ENCODE measurements around the gene MMP13.

MMP13 gene

DNA sequence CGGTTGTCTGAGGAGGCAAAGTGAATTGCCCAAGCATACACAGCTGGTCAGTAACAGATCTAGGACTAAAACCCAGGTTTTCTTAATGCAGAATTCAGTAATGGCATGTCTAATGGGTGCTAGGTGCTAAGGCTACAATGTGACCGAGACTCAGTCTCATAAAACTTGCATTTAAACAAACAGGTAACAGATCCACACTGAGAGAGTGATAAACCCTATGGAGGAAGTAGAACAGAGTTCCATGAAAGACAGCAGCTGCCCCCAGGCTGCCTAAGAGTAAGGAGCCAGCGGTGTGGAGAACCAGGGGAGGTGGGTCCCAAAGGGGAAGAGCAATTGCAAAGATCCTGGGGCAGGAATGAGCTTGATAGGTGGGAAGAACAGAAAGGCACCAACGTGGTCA, 27.3 kb downstream of the MMP13 start:
- H3K4me3 ChIP-seq (ENCODE audit: low read depth, low read length) = no peak overlapping the region
- H3K9me3 ChIP-seq (ENCODE audit: severe bottlenecking) = no peaks in the 10 kb centered on the region
- H3K36me3 ChIP-seq = no peaks in the 10 kb centered on the region
- no peak for TF ChIP-seq CTCF (IDR thresholded peaks at IDR 0.05; ENCODE audit: low read depth, low read length)
- H3K27me3 ChIP-seq (ENCODE audit: insufficient read depth, low read depth, severe bottlenecking) = no peaks in the 10 kb centered on the region
- H3K27ac ChIP-seq = no peak overlapping the region
- no peak for DNase-seq

- H3K9me3 ChIP-seq (ENCODE audit: severe bottlenecking) = no peaks in the 10 kb centered on the region
- DNase-seq = no peak
- no peak for TF ChIP-seq CTCF (IDR thresholded peaks at IDR 0.05; ENCODE audit: low read depth, low read length)
Measured at GRCh38 chr11:102927624-102927990, 27.9 kb downstream of the MMP13 start.

DNA sequence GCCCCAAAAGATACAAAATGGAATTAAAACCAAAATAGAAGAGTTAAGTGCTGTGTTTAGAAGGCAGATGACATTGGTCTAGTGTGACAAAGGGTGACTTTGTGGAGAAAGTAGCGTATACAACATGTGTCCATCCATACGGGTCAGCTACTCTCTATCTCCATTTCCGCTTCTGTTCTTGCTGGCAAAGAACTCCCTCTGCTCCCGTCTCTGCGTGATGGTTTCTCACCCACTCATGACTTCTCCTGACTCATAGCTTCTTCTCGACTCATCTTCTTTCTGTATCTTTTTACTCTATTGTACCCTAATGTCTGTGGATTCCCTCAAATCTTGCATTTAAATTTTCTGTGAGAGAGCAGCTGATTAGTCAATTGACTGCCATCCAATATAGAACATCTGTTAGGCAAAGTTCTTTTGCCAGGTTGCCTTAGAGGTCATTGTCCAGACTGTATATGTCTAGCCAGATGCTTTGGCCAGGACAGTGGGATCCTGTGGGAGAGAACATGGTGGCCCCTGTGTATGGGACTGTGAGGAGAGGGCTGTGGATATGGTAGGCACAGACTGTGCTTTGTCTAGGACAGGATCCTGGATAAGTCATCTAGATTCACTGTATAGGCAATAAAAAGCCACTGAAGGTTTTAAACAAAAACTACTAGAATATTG, 28.4 kb downstream of the MMP13 start:
- Histone ChIP-seq H3K36me3 (no peaks in the 10 kb centered on the region), H3K27me3 (ENCODE audit: insufficient read depth, low read depth, severe bottlenecking) (no peaks in the 10 kb centered on the region), H3K9me3 (ENCODE audit: severe bottlenecking) (no peaks in the 10 kb centered on the region), H3K27ac (no peak overlapping the region), H3K4me3 (ENCODE audit: low read depth, low read length) (no peak overlapping the region)
- no peak for DNase-seq
- TF ChIP-seq CTCF (IDR thresholded peaks at IDR 0.05; ENCODE audit: low read depth, low read length) = no peak

More at GRCh38 chr11:102927624-102927990, 27.9 kb downstream of the MMP13 start:
- no peak overlapping the region for H3K27ac ChIP-seq
- no peaks in the 10 kb centered on the region for H3K27me3 ChIP-seq (ENCODE audit: insufficient read depth, low read depth, severe bottlenecking)
- H3K4me3 ChIP-seq (ENCODE audit: low read depth, low read length) = no peak overlapping the region
- no peaks in the 10 kb centered on the region for H3K36me3 ChIP-seq

- no peaks in the 10 kb centered on the region for H3K36me3 ChIP-seq
- no peak for TF ChIP-seq CTCF (IDR thresholded peaks at IDR 0.05; ENCODE audit: low read depth, low read length)
- no peaks in the 10 kb centered on the region for H3K27me3 ChIP-seq (ENCODE audit: insufficient read depth, low read depth, severe bottlenecking)
- H3K27ac ChIP-seq = no peak overlapping the region
- DNase-seq = no peak
- no peak overlapping the region for H3K4me3 ChIP-seq (ENCODE audit: low read depth, low read length)
- H3K9me3 ChIP-seq (ENCODE audit: severe bottlenecking) = no peaks in the 10 kb centered on the region
Measured at GRCh38 chr11:102926517-102926916, 29.0 kb downstream of the MMP13 start.

- Histone ChIP-seq H3K4me3 (ENCODE audit: low read depth, low read length) (no peak overlapping the region), H3K27me3 (ENCODE audit: insufficient read depth, low read depth, severe bottlenecking) (no peaks in the 10 kb centered on the region), H3K36me3 (no peaks in the 10 kb centered on the region), H3K27ac (no peak overlapping the region), H3K9me3 (ENCODE audit: severe bottlenecking) (no peaks in the 10 kb centered on the region)
- no peak for DNase-seq
- TF ChIP-seq CTCF (IDR thresholded peaks at IDR 0.05; ENCODE audit: low read depth, low read length) = no peak
Measured at GRCh38 chr11:102925988-102926387, 29.5 kb downstream of the MMP13 start.

DNA sequence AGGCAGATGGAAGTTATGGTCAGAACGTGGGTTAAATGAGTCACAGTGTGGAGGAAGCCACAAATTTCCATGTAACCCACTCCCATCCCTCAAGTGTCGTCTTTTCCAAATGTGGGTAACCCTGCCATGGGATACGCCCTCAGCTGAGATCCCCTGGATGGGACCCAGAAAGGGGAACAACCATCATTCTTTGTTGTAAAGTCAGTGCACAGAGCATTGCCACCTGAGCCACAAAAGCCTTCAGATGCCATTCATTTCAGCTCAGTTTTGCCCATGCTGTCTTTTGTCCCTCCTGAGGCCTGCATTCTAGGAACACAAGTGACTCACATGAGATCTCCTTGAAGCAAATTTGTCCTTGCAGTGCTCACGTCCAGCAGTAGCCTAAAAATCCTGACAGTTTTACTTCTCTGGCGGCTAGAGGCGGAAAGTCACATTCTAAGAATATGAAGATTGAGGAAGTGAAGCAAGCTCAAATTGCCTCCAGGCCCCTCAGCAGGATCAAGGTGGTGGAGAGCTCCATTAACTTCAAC, 30.6 kb downstream of the MMP13 start:
- Histone ChIP-seq H3K27me3 (ENCODE audit: insufficient read depth, low read depth, severe bottlenecking) (no peaks in the 10 kb centered on the region), H3K36me3 (no peaks in the 10 kb centered on the region), H3K9me3 (ENCODE audit: severe bottlenecking) (no peaks in the 10 kb centered on the region), H3K27ac (no peak overlapping the region), H3K4me3 (ENCODE audit: low read depth, low read length) (no peak overlapping the region)
- DNase-seq = no peak
- TF ChIP-seq CTCF (IDR thresholded peaks at IDR 0.05; ENCODE audit: low read depth, low read length) = no peak

All from WERI-Rb-1 (cell line).